GM21737 (cell line): Measurements from ENCODE around the gene PDSS2.
"Not testable (repeated sequence)": the region's sequence is repeated elsewhere in the genome, so short reads cannot be mapped to it uniquely, and the experiment has no call there.

ENCODE experiments used
- ATAC-seq: cut with Tn5 transposase; IDR thresholded peaks from one replicate; pipeline ENCODE4 v1.9.1; 2021; ENCODE audit warnings: mild to moderate bottlenecking, moderate library complexity; ENCODE audit not compliant: unreplicated experiment

PDSS2 gene

GRCh38 chr6:107475826-107476225 is 16.5 kb upstream of the PDSS2 start:
- ATAC-seq, result not testable (repeated sequence)

GRCh38 chr6:107475360-107475759 is 16.0 kb upstream of the PDSS2 start:
- not testable (repeated sequence) for ATAC-seq

- ATAC-seq, result no peak
Measured at GRCh38 chr6:107473660-107474059, 14.3 kb upstream of the PDSS2 start.

DNA sequence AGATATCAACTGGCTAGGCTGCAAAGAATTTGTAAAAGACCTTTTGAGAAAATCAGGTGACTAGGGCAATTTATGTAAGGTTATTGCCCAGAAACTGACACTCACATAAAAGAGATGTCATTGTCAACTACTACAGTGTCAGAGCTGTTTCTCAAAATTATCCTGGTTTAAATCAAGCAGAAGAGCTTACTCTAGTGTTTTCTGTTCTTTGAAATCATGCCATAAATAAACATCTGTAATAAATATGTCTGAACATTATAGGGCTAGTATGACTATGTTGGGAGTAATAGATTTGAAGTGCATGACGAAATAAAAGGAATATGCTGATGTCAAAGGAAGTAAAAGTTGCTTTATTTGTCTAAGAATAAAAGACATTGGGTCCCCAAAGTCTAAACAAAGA is 11.0 kb upstream of the PDSS2 start:
- no peak for ATAC-seq

DNA sequence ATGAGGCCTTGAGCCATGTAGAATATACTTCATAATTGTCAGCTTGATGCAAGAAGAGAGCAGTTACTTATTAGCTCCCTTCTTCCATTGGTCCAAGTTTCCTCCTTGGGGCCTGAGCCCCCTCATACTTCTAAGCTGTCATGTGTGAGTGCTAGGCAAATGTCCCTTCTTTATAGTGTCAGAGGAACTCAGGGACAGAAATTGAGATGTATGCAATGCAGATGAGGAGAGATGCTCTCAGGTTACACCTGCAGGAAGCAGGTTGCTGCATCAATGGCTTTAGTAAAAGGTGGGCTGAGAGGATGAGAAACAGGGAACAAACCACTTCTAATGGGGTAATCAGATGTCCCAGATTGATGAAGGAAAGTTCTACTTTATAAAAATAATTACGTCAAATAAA is 6.7 kb upstream of the PDSS2 start:
- no peak for ATAC-seq

GRCh38 chr6:107460083-107460631 is 793 bp upstream of the PDSS2 start:
- ATAC-seq, result no peak

DNA sequence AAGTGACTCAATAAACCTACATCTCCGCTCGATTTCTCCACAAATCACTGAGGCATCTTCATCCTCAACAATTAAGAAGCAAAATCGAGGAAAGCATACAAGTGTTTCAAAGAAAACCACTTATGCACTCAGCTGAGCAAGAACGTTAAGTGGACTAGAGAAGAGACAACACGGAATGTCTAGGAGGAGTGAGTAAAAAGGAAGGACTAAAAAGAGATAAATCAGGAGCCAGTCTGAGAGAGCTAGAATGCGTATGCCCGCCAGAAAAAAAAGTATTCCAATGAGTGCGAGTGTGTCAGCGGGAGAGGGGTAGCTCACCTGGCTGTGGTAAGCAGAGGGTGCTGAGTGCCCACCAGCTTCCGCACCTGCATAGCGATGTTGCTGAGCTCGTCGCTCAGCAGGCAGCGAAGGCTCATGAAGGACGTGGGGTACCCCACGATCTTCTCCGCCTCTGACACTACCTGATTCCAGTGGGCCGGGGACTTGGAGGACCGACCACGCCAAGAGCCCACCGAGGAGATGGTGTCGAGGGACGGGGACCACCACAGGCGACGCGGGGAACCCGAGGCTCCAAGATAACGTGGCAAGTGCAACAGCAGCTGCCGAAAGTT is 587 bp downstream of the PDSS2 start:
- ATAC-seq, result peak; percentile 24

- ATAC-seq, result no peak
Measured at GRCh38 chr6:107448776-107449175, 10.6 kb downstream of the PDSS2 start.

DNA sequence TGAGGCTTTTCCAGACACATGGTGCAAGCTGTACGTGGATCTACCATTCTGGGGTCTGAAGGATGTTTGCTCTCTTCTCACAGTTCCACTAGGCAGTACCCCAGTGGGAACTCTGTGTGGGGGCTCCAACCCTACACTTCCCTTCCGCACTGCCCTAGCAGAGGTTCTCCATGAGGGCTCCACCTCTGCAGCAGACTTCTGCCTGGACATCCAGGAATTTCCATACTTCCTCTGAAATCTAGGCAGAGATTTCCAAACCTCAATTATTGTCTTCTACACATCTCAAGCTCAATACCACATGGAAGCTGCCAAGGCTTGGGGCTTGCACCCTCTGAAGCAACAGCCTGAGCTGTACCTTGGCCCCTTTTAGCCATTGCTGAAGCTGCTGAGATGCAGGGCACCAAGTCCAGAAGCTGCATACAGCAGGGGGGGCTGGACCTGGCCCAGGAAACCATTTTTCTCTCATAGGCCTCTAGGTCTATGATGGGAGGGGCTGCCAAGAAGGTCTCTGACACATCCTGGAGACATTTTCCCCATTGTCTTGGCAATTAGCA is 11.6 kb downstream of the PDSS2 start:
- ATAC-seq, result no peak

DNA sequence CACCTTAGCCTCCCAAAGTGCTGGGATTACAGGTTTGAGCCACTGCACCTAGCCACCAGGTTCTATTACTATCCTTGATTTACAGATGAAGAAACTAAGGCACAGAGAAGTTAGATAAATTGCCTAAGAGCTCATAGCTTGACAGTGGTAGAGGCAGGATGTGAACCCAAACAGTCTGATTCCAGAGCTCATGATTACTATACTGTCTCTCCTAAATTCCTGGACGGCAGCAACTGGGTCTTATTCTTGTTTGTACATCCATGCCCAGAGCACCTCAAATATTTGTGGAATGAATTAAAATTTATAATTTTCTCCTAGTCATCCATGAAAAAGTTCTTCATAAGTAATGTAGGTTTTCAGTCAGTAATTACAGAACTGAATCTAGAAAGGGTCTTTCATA is 15.1 kb downstream of the PDSS2 start:
- no peak for ATAC-seq

- no peak for ATAC-seq
Measured at GRCh38 chr6:107443608-107444267, 15.6 kb downstream of the PDSS2 start.

DNA sequence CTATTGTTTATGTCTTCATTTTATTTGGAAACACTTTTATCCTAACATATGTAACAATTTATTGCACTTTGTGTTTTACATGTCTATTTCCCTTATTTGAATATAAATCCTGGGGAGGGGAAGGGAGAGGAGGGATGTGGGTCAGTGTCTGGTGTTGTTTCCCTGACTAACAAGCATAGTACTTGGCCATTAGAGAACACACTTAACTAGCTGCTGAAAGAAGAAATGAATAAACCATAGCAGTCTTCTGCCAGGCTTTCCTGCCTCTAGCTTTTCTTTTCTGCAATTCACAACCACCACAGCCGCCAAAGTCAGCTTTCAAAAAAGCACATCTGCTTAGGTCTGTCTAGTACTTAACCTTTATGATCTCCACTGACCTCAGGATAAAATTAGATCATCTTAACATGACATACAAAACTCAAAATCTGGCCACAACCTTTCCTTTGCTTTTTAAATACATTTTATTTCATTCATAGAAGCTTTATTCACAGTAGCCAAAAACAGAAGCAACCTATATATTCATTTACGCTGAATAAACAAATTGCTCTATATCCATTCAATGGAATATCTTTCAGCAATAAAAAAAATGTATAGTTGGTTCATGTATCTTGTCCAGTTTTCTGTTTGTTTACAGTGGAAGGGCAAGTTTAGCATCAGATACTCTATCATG is 16.3 kb downstream of the PDSS2 start:
- ATAC-seq, result no peak

DNA sequence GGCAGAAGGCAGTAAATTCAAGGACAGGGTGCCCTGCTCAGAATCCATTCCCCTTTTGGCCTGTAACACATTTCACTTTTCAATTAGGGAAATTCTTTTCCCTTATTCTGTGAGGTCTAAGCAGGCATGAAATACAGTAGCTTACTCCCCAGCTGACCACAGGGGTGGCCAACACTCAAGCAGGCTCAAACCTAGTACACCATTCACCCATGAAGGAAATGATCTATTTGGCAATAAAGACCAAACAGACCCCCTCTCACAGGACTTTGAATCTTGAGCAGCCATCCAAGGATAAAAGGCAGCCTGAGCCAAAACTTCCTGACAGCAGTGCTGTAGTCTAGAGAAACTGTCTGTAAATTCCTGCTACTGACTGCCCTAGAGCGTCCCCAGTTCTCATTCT is 17.7 kb downstream of the PDSS2 start:
- no peak for ATAC-seq

DNA sequence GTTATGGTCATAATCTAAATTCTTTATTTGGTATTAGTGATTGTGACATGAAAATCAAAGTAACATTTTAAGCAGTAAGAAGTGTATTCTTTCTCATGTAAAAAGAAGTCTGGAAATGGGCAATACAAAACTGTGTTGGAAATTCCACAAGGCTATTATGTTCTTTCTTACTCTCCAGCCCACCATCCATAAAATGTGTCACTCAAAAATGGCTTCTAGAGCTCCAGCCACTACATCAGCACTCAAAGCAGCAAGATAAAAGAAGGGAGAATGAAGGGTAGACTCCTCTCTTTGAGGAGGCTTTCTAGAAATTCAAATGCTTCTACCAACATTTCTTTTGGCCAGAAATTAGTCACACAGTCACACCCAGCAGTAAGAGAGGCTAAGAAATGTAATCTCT is 18.4 kb downstream of the PDSS2 start:
- ATAC-seq, result no peak

DNA sequence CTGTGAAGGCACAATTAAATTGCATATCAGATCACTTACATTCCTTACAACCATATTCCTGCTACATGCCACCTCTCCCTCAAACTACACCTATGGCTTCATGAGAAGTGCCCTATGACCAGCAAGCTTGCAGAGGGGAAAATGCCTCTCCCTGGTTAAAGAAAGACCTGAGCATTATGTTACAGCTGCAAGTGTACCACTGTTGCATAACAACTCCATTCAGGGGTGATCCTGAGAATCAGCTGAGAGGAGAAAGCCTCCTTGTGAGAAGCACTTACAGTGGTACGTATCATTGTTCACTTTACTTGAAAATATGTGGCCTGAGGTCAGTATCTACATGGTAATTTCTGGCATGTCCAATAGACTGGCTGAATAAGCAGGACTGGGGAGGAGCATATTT is 20.0 kb downstream of the PDSS2 start:
- ATAC-seq, result no peak

- no peak for ATAC-seq
Measured at GRCh38 chr6:107437691-107438090, 21.7 kb downstream of the PDSS2 start.

DNA sequence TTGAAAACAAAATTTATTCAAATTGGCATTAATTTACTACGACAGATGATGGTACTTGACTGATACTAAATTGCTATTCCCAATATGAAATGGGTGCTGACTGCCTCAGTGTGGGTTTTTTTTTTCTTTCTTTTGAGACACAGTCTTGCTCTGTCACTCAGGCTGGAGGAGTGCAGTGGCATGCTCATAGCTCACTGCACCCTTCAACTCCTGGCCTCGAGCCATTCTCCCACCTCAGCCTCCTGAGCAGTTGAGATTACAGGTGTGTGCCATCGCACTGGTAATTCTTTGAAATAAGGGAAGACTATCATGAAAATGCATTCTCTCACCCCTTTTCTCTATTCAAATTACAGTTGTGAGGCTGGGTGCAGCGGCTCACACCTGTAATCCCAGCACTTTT is 22.5 kb downstream of the PDSS2 start:
- ATAC-seq, result no peak

- ATAC-seq, result no peak
Measured at GRCh38 chr6:107435798-107436197, 23.6 kb downstream of the PDSS2 start.

DNA sequence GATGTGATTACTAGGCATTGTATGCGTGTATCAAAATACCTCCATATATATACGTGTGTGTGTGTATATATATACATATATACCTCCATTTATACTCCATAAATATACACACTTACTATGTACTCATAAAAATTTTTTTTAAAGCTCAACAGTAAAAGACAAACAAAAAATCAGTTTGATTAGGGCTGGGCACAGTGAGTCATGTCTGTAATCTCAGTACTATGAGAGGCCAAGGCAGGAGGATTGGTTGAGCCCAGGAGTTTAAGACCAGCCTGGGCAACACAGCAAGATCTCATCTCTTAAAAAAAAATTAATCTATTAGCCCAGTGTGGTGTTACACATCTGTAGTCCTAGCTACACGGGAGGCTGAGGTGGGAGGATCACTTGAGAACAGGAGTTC is 24.6 kb downstream of the PDSS2 start:
- no peak for ATAC-seq

- ATAC-seq, result not testable (repeated sequence)
Measured at GRCh38 chr6:107425951-107426350, 33.4 kb downstream of the PDSS2 start.

DNA sequence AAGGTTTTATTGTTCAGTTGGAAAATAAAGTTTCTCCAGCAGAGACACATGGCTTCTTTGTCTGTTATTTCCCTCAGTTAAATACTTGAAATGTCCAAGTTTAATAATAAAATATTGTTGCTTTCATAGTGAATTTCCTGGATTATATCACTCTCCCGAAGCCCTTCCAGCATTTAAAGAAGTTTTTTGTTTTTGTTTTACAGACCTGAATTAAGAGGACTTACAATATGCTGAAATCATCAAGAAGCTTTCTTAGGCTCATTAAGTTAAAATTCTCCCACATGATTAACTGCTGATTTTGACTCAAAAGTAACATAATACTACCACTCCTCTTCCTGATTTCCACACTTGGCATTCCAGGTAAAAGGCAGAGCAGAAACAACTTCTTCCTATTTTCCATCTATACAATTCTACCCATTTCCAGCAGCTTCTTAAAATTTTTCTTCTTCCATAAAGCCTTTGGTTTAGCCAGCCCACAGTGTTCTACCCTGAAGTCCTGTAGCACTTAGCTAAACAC is 35.8 kb downstream of the PDSS2 start:
- ATAC-seq, result no peak
